Putamen (tissue), 1 donor: Measurements from ENCODE around the gene ZNF205.
A peak's percentile ranks its signal among the peaks of the same experiment; 100 is the strongest.
"Not testable (repeated sequence)": the region's sequence is repeated elsewhere in the genome, so short reads cannot be mapped to it uniquely, and the experiment has no call there.

Source experiments
- DNase-seq: peaks from one replicate; pipeline ENCODE4 v3.0.0-alpha.2; 2016; ENCODE audit warnings: low spot score

ZNF205 gene

GRCh38 chr16:3148256-3149192 is 36.1 kb downstream of the ZNF205 start:
- DNase-seq = no peak

DNA sequence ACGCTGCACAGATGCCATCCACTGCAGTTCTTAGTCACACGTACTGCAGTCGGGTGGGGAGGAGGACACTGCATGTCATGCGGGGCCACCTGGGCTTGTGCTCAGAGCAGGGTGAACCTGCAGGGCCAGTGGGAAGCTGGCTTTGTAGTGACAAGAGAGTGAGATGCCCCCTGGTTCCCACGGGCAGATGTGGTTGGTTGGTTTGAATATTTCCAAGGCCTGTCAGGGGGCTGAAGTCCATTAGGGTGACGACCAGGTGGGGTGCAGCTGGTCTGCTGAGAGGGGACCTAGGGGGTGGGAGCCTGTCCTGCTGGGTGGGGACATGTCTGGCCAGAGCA is 36.8 kb downstream of the ZNF205 start:
- no peak for DNase-seq

- peak; percentile 55 for DNase-seq
Measured at GRCh38 chr16:3149630-3150345, 37.4 kb downstream of the ZNF205 start.

GRCh38 chr16:3150346-3151218 is 38.2 kb downstream of the ZNF205 start:
- peak; percentile 93 for DNase-seq

DNA sequence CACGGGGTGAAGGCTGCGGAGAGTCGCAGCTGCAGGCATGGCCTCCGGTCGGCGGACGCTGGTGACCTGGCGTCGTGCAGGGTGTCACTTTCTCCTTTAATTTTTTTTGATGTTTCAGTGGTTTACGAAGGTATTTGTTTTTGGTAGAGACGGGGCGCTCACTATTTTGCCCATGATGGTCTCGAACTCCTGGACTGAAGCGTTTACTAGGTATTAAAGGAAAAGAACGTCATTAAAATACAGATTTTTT is 39.6 kb downstream of the ZNF205 start:
- no peak for DNase-seq

- peak; percentile 85 for DNase-seq
Measured at GRCh38 chr16:3152277-3152990, 40.0 kb downstream of the ZNF205 start.

- DNase-seq = no peak
Measured at GRCh38 chr16:3152991-3153368, 40.6 kb downstream of the ZNF205 start.

GRCh38 chr16:3155181-3155580 is 42.8 kb downstream of the ZNF205 start:
- no peak for DNase-seq

- no peak for DNase-seq
Measured at GRCh38 chr16:3155972-3156371, 43.6 kb downstream of the ZNF205 start.

DNA sequence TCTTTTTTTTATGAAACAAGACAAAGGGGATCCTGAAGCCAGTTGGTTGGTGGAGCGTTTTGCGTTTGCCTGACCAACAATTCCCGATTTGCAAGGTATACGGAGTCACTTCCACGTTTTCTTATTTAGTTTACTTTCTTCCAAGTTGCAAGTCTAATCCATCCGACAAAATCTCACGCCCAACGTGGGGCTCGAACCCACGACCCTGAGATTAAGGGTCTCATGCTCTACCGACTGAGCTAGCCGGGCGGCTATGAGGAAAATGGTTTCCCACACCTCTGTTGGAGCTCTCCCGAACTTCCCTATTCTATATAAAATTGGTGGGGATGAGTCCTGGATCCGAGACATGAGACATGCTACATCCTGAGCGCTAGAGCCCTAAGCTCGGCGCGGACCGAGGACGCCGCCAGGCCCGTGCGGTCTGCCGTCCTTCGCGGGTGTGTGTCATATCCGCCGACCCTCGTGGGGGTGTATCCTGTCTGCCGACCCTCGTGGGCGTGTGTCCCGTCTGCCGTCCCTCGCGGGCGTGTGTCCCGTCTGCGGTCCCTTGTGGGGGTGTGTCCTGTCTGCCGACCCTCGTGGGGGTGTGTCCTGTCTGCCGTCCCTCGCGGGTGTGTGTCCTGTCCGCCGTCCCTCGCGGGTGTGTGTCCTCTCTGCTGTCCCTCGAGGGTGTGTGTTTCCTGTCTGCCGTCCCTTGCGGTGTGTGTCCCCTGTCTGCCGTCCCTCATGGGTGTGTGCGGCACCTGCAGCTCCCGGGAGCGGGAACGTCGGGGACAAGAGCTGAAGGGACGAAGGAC is 45.0 kb downstream of the ZNF205 start:
- peak; percentile 41 for DNase-seq

DNA sequence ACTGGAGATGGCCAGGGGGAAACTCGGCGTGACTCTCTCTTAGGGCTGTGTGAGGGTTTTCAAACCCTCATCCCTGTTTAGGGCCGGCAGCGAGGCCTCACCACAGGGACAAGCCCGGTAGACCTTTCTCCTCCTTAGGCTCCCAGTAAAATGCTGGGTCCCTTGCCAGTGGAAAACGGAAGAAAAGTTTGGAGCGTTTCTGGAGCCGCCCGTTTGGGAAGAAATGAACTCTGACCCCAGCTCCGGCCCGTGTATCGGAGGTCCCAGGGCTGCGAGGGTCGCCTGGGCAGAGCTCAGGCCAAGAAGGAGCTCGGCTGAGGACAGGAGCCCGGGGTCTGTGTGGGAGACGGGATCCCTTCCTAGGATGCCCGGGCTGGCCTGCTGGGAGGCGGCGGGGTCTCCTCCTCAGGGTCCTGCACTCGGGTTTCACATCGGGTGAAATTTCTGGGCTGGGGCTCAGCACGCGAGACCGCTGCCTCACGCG is 45.7 kb downstream of the ZNF205 start:
- no peak for DNase-seq

DNA sequence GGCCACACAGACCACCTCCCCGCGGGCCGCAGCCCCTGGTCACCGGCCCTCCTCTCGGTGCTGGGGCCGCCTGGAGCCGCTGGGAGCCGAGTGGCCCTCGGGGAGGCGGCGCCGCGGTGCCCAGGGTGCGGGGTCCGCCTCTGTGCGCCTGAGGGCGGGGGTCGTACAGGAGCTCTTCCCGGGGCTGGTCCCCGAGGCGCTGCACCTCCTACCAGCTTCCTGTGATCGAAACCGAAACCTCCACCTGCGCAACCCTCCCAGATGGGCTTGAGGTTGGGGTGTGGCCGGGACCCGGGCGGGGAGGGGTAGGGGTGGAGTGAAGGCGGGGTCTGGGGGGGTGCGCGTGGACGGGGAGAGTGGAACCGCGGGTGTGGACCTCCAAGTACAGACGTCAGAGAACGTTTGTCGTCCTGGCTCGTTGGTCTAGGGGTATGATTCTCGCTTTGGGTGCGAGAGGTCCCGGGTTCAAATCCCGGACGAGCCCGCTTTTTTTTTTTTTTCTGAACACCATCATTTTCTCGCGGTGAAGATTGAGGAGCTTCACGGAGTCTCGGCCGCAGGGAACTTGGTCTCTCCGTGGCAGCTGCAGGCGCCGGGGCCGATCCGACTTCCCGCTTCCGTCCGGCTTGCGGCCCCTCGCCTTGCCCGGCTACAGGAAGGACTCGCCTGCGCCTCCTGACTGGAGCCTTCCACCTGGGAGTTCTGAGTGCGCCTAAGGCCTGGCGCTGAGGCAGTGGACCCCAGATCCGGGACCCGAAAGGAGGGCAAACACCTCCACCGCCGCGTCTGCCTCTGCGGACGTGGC is 46.3 kb downstream of the ZNF205 start:
- peak; percentile 44 for DNase-seq

DNA sequence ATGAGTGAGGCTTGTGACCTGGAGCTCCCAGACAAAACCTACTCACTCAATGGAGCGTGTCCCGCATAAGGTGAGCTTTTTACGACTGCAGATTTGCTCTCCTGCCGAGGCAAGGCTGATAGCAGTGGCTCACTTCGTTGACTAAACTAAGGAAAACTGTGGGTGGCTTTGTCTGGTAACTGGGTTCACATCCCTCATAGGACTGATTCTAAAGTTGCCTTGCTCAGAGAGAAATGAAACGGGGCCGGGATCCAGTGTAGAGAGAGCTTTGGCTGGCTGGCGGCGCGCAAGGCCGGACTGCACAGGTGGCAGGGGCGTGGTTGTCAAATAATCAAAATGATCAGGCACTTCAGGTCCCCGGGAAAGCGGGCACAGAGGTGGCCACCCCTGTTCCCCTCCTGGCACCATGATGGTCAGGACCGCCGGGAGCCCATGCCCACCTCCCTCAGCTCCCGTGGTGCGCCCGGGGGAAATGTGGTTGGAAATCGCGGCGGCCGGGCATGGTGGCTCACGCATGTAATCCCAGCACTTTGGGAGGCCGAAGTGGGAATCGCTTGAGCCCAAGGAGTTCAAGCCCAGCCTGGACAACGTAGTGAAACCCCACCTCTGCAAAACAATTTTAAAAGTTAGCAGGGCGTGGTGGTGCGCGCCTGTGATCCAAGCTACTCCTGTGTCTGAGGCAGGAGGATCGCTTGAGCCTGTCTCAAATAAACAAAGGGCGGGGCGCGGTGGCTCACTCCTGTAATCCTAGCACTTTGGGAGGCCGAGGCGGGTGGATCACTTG is 49.0 kb downstream of the ZNF205 start:
- no peak for DNase-seq

- DNase-seq = no peak
Measured at GRCh38 chr16:3164121-3164991, 52.0 kb downstream of the ZNF205 start.

DNA sequence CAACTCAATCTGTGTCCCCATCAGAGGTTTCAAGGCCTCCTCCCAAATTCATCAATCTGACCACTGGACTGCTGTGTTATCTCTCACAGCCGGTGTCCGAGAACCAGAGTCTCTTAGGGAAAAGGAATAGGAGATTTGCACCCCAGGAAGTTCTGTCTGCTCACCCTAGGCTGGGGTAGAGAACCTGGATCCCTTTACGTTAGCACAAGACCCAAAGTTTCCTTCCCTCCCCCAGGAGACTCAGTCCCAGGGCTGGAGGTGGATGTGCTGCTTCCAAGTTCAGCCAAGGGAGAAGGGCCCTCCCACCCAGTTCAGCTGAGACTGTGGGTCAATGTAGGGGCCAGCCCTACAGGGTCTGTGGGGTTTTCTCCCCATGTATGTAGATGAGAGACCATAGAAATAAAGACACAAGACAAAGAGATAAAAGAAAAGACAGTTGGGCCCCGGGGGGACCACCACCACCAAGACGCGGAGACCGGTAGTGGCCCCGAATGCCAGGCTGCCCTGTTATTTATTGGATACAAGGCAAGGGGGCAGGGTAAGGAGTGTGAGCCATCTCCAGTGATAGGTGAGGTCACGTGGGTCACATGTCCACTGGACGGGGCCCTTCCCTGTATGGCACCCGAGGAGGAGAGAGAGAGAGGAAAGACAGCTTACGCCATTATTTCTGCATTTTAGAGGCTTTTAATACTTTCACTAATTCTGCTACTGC is 52.9 kb downstream of the ZNF205 start:
- no peak for DNase-seq

- no peak for DNase-seq
Measured at GRCh38 chr16:3166505-3166886, 54.1 kb downstream of the ZNF205 start.

- DNase-seq = not testable (repeated sequence)
Measured at GRCh38 chr16:3168729-3169128, 56.3 kb downstream of the ZNF205 start.
